ENCODE measurements around the gene CHAF1A.

DNA sequence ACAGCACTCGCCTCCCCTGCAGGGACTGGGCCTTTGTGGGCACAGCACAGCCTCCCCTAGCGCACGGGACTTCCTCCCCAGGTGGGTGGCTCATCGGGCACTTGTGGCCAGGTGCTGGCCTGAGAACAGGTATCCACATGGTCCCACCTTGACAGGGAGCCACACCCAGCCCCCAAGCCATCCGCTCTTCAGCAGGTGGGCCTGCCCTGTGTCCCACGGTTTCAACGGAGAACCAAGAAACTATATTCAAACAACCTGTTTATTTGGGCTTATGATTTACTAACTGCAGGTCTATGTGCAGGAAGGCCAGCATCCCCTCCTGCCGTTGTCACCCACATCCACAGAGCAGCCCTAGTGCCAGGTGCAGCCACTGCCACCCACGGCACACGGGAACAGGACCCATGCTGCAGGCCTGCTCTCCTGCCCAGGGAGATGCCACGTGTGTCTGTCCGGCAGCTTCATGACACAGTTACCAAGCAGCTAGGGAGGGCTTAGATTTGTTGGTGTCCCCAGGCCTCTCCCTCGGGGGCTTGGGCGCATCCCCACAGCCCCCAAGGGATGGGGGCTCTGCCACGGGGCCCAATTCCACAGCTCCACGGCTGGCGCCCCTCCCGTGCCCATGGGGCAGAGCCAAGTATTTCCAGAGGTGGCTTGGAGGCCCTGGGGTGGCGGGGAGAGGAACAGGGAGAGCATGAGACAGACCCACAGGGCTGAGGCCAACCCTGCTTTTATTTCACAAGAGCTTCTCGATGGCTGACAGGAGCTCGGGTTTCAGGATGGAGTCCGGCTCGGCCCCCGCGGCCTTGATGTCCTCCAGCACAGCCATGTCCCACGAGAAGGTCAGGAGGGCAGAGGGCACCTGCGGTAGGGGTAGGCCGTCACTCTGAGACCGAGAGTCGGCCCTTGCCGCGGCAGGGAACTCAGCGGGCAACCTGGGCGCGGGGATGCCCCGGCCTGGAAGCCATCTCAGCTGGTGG, 42.6 kb downstream of the CHAF1A start:
- TF ChIP-seq, protein P1, sequence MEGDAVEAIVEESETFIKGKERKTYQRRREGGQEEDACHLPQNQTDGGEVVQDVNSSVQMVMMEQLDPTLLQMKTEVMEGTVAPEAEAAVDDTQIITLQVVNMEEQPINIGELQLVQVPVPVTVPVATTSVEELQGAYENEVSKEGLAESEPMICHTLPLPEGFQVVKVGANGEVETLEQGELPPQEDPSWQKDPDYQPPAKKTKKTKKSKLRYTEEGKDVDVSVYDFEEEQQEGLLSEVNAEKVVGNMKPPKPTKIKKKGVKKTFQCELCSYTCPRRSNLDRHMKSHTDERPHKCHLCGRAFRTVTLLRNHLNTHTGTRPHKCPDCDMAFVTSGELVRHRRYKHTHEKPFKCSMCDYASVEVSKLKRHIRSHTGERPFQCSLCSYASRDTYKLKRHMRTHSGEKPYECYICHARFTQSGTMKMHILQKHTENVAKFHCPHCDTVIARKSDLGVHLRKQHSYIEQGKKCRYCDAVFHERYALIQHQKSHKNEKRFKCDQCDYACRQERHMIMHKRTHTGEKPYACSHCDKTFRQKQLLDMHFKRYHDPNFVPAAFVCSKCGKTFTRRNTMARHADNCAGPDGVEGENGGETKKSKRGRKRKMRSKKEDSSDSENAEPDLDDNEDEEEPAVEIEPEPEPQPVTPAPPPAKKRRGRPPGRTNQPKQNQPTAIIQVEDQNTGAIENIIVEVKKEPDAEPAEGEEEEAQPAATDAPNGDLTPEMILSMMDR (IDR thresholded peaks at IDR 0.05; ENCODE audit: insufficient read depth, low read length, poor library complexity, severe bottlenecking), result no peak
- TF ChIP-seq EZH2phosphoT487 (conservative IDR thresholded peaks at IDR 0.05; ENCODE audit: low read length), result no peak
